ENCODE results near the gene CUX1.

Gene CUX1

DNA sequence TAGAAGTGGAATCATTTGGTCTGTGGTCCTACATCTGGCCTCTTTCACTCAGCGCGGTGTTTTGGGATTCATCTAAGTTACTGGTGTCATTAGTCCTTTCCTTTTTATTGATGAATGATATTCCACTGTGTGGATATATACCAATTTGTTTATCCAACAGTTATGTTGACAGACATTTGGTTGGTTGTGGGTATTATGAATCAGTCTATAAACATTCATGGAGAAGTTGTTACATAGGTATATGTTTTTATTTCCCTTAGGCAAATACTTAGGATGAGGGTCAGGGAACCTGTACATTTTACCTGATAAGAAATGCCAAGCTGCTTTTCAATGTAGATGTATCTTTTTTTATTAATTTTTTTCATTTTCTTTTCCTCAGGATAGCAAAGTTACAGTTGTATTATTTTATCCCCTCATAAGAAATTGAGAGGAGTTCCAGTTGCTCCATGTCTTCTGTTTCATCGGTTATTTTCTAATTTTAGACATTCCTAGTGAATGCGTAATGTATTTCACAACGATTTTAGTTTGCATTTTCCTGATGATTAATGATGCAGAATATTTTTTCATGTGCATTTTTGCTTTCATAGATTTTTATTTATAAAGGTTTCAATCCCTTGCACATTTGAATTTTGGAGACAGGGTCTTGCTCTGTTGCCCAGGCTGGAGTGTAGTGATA, 265.4 kb downstream of the CUX1 start:
- in situ Hi-C loops (cut with HindIII; ENCODE audit: low sequenced_read_pairs): no loop called here

DNA sequence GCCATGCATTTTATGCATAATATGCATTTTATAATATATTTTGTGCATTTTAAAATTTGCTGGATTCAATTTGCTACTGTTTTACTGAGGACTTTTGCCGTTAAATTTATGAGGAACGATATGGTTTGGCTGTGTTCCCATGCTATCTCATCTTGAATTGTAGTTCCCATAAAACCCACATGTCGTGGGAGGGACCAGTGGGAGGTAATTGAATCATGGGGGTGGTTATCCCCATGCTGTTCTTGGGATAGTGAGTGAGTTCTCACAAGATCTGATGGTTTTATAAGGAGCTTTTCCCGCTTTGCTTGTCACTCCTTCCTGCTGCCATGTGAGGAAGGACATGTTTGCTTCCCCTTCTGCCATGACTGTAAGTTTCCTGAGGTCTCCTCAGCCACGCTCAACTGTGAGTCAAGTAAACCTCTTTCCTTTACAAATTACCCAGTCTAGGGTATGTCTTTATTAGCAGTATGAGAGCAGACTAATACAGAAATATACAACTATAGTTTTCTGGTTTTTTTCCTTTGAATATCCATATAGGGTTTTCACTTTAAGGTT, 267.9 kb downstream of the CUX1 start:
- no peak for DNase-seq (ENCODE audit: low read depth, low spot score)
- in situ Hi-C loops (cut with HindIII; ENCODE audit: low sequenced_read_pairs): no loop called here
- H3K4me3 ChIP-seq (ENCODE audit: low read depth, low read length): no peak overlapping the region
- TF ChIP-seq, protein P1, sequence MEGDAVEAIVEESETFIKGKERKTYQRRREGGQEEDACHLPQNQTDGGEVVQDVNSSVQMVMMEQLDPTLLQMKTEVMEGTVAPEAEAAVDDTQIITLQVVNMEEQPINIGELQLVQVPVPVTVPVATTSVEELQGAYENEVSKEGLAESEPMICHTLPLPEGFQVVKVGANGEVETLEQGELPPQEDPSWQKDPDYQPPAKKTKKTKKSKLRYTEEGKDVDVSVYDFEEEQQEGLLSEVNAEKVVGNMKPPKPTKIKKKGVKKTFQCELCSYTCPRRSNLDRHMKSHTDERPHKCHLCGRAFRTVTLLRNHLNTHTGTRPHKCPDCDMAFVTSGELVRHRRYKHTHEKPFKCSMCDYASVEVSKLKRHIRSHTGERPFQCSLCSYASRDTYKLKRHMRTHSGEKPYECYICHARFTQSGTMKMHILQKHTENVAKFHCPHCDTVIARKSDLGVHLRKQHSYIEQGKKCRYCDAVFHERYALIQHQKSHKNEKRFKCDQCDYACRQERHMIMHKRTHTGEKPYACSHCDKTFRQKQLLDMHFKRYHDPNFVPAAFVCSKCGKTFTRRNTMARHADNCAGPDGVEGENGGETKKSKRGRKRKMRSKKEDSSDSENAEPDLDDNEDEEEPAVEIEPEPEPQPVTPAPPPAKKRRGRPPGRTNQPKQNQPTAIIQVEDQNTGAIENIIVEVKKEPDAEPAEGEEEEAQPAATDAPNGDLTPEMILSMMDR (IDR thresholded peaks at IDR 0.05; ENCODE audit: low read depth, low read length): no peak

More for the DNA sequence above, 265.4 kb downstream of the CUX1 start:
- no peak overlapping the region for H3K4me3 ChIP-seq (ENCODE audit: low read depth, low read length)
- DNase-seq (ENCODE audit: low read depth, low spot score): no peak
- TF ChIP-seq, protein P1 (IDR thresholded peaks at IDR 0.05; ENCODE audit: low read depth, low read length): no peak

DNA sequence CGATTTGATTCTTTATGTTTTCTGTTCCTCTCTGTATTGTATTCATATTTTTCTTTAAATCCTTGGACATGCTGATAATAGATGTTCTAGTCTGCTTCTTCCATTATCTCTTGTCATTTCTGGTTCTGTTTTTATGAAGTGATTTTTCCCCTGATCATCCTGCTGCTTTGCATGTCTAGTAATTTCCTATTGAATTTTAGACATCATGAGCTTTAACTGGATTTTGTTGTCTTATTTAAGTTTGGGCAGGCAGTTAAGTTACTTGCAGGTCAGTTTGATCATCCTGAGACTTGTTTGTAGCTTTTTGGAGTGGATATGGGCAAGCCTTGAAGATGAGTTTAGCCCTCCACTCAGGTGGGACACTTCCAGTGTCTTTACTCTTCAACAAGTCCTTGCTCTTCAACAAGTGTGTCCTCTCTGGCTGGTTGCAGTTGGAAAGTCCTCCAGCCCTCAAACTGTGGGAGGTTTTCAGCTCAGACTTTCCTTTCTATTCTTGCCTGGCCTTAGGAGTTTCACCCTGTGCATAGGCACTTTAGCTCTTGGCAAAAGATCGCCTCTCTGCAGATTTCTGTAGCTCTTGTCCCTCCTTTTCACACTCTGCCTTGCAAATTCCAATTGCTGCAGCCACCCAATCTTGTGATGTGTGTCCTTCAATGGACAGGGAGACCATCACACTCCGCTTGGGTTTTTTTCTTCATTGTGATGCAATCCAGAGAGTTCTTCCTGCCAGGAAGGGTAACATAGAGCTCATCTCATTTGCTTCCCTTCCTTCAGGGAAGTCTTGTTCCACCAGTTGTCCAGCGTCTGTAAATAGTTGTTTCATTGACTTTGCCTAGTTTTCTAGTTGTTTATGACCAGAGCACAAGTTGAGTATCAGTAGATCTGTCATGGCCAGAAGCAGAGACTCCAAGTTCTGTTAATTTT, 272.0 kb downstream of the CUX1 start:
- in situ Hi-C loops (cut with HindIII; ENCODE audit: low sequenced_read_pairs): no loop called here
- TF ChIP-seq, protein P1 (IDR thresholded peaks at IDR 0.05; ENCODE audit: low read depth, low read length): no peak
- no peak overlapping the region for H3K4me3 ChIP-seq (ENCODE audit: low read depth, low read length)
- no peak for DNase-seq (ENCODE audit: low read depth, low spot score)

DNA sequence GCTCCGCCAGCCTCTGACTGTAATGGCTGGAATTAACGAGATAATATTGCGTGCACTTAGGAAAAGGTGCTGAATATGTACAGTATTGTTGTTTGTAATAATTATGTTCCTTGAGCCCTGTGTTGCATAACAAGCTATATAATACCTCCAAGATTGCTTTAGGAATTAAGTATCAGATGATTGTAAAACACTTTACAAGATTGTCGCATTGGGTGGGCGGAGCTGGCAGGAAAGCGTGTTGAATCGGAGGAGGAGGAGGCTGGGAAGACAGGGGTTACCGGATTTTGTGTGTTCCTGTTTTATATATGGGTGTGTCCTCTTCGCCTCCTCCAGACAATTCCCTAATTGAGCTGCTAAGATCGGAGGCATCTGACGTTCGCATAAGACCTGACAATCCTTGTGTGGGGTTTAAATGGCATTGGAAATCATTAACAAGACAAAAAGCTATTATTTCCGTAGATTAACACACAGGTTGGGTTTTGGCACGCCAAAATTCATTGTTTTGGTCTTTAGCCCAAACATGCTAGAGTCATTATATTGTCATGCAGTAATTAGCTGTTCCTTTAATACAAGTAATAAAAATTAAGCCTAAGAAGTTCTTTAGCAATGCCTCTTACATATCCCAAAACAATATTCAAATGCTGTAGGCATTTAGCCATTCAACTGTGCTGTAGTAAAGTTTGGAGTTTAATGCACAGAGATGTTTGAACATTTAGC, 276.3 kb downstream of the CUX1 start:
- TF ChIP-seq, protein P1 (IDR thresholded peaks at IDR 0.05; ENCODE audit: low read depth, low read length): no peak
- DNase-seq (ENCODE audit: low read depth, low spot score): no peak
- no peak overlapping the region for H3K4me3 ChIP-seq (ENCODE audit: low read depth, low read length)
- in situ Hi-C loops (cut with HindIII; ENCODE audit: low sequenced_read_pairs): no loop called here

DNA sequence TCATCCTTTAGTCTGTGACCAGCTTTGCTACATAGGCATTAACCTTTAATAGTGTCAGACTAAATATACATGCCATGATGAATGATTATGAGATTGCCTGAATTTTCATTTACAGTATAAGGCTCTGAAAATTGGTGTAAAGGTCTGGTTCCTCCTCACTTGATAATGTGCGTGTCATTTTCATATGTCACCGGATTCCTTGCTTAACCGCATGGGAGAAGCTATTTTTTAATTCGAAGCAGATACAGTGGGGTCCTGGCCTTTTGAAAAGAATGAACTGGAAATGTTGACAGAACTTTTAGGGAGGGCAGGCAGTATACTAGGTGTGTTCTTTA, 276.9 kb downstream of the CUX1 start:
- no peak for DNase-seq (ENCODE audit: low read depth, low spot score)
- in situ Hi-C loops (cut with HindIII; ENCODE audit: low sequenced_read_pairs): no loop called here
- H3K4me3 ChIP-seq (ENCODE audit: low read depth, low read length): no peak overlapping the region
- TF ChIP-seq, protein P1 (IDR thresholded peaks at IDR 0.05; ENCODE audit: low read depth, low read length): no peak

DNA sequence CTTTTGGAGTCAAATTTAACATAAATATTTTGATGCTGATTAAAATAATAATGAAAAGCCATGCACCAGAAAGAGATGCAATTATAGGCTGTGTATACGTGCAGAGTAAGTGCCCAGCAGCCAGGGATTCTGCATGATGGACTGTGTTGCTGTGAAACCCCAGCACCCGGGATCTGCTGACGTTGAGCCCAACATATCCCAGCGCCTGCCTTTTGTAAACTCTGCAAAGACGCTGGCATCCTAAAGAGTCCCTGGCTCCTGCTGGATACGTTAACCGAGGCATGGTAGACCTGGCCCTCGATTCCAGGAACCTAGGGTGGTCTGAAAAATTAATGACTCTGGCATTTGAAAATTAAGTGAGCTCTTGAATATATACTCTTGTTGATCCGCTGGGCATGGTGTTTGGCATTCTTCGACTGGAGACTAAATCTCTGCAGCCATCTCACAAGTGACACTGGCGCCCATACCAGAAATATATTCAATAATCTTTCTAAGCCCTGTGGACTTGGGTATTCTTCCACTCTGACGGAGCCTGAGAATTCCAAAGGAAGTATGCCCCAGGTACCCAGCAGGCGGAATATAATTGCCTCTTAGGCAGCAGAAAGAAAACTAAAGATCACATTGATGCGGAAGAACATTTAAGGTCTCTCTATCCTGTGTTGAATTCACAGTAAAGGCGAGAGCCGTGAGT, 278.0 kb downstream of the CUX1 start:
- TF ChIP-seq, protein P1 (IDR thresholded peaks at IDR 0.05; ENCODE audit: low read depth, low read length): no peak
- no peak overlapping the region for H3K4me3 ChIP-seq (ENCODE audit: low read depth, low read length)
- no peak for DNase-seq (ENCODE audit: low read depth, low spot score)
- in situ Hi-C loops (cut with HindIII; ENCODE audit: low sequenced_read_pairs): no loop called here
